HG03575 (cell line): ENCODE results near the gene EXOC7.

Experiments
- ATAC-seq: cut with Tn5 transposase; IDR thresholded peaks from one replicate; pipeline ENCODE4 v1.9.1; 2021; ENCODE audit not compliant: unreplicated experiment, insufficient number of reproducible peaks, low FRiP score; ENCODE audit errors: extremely low read depth

The EXOC7 gene

GRCh38 chr17:76032073-76032779, 71.4 kb downstream of the EXOC7 start:
- no peak for ATAC-seq
